OCI-M2 (cell line): ENCODE measurements around the gene LINGO4.
"Not testable (repeated sequence)": the region's sequence is repeated elsewhere in the genome, so short reads cannot be mapped to it uniquely, and the experiment has no call there.

Experiments
- DNase-seq: peaks from one replicate; lab custom pipeline; 2025; ENCODE audit not compliant: unreplicated experiment; lab: John Stamatoyannopoulos, UW

The LINGO4 gene

DNA sequence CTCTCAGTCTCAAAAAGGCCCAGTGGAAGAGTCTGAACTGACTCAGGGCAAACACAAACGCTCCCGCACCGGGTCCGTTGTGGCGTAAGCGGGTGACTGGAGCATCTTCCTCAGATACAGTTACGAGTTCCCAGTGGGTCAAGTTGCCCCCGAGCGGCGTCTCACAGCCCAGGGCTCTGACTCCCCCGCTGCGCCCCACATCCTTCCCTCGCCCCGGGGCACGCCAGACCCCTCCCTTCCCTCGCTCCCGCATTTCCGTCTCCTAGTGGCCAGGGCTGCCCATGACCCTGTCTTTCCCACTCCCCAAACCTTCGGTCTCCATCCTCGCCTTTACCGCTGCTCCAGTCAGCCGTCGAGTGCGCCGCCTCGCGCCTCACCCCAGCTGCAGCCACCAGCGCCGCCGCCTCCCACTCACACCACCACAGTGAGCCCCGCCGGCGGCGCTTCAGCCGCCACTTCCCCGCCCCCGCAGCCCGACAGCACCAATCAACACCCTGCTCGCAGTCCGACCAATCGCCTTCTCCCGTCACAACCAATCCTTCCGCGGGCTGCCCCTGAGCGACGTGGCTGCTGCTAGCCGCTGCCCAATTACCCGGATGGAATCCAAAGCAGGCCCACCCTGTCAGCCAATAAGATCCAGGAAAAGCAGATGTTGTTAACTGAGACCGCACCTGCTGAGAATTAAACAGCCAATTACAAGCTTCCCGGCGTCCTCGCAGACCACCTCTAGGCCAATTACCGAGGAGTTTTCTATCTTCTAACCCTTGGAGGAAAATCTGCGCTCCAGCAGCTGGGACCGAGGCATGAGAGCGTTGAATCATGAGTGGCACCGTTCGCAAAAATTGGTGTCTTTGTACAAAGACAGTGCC lies 14.9 kb downstream of the LINGO4 start, which contains the start of gene TDRKH:
TSS of gene TDRKH (minus strand) at position 430 of the 869 bp plus-strand sequence. CDS start 7,478 bp downstream, outside the sequence.
- DNase-seq, result peak; percentile 88

DNA sequence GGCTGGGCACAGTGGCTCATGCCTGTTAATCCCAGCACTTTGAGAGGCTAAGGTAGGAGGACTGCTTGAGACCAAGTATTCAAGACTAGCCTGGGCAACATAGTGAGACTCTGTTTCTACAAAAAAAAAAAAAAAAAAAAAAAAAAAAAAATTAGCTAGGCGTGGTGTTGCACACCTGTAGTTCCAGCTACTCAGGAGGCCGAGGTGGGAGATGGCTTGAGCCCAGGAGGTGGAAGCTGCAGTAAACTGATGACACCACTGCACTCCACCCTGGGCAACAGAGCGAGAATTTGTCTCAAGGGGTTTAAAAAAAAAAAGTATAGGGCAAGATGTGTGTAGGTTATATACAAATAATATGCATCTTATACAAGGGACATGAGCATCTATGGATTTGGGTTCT lies 17.5 kb downstream of the LINGO4 start:
- DNase-seq, result no peak

DNA sequence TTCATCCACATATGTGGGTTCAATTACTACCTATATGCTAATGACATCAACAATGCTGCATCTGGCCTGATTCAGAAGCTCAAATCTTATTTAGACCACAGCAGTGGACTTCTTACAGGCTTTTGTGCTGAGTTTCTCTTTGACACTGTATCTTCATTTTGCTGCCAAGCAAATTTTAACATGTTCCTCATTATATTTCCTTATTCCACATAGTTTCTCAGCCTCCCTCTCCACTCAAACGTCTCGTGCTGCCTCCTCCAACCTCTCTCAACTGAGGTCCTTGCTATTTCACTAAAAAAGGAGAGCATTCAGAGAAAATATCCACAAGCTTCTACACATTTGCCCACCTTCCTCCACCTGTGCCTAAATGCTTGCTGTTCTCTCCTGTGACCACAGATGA lies 21.4 kb downstream of the LINGO4 start:
- no peak for DNase-seq

DNA sequence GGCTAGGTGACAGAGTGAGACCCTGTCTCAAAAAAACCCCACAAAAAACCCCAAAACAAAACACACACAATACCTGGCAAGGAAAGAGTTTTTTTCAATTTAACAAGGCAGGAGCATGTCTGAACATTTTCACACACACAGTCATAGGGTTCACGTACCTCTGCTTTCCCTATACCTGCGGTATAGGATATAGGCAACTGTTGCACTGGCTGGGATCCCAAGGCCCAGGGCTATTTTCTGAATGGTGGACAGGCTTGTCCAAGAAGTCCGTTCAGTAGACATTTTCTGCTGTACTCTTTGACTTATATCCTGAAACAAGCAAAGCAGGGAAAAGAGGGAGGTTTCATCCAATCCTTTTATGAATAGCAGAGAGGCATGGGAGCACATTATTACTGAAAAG lies 22.5 kb downstream of the LINGO4 start:
- DNase-seq, result no peak

DNA sequence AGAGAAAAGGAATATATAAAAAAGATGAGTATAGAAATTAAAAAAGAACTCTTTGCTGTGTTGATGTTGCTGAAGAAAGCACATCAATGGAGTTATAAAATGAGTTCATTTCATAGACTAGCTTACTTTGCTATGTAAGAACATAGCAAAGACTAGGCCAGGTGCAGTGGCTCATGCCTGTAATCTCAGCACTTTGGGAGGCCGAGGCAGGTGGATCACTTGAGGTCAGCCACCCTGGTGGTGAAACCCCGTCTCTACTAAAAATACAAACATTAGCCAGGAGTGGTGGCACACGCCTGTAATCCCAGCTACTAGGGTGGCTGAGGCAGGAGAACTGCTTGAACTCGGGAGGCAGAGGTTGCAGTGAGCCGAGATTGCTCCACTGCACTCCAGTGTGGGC lies 23.2 kb downstream of the LINGO4 start:
- not testable (repeated sequence) for DNase-seq

DNA sequence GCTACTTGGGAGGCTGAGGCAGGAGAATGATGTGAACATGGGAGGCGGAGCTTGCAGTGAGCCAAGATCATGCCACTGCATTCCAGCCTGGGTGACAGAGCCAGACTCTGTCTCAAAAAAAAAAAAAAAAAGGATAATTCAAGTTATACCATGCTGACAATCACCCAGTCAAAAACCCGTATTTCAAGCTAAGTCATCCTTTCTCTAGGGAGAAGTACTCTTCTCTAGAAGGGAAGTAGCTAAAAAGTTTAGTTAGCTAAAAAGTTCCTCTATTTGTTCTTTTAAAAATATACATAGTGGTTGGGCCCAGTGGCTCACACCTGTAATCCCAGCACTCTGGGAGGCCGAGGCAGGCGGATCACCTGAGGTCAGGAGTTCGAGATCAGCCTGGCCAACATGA lies 24.5 kb downstream of the LINGO4 start:
- not testable (repeated sequence) for DNase-seq

DNA sequence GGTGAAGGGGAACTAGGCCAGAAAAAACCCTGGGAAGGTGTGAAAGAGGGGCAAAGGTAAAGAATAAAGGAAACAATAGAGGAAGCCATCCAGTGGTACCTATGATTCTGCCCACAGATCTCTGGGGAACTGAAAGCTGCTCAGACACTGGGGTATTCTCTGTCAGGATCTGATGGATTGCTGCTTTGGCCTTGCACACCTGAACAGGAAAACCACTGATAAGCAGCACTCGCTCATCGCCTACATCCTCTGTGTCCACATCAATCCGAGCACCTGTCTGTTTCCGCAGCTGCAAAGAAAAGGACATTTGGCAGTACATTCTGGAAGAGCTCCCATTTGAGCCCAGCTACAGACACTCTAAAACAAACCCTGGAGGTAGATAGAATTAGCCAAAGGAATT lies 25.4 kb downstream of the LINGO4 start:
- DNase-seq, result no peak

DNA sequence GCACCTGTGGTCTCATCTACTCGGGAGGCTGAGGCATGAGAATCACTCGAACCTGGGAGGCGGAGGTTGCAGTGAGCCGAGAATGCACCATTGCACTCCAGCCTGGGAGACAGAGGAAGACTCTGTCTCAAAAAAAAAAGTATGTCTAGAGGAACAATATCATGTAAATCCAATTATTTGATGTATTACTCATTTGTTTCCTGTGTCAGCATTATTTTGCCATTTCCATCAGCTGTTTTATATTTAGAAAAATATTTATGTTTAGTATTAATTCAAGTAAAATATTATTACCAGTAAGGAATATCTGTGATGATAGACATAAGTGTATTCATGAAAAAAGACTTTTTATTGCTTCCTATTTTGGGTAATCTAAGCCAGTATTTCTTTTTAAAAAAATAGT lies 27.9 kb downstream of the LINGO4 start:
- DNase-seq, result no peak

DNA sequence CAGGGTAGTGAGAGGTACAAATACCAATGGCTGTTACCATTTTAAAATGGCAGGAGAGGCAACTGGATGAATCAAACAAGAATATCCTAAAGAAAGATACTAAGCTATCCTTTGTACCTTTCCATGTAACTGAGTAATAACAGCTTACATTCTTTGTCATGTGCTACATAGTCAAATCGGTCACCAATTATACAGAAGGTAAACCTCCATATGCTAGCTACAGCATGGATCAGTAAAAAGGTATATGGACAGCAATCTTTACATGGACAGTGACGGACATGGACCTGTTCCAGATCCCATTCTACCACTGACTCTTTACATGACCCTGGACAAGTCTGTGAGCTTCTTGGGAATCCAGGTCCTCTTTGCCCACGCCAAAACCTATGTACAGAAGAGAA lies 28.6 kb downstream of the LINGO4 start:
- no peak for DNase-seq

DNA sequence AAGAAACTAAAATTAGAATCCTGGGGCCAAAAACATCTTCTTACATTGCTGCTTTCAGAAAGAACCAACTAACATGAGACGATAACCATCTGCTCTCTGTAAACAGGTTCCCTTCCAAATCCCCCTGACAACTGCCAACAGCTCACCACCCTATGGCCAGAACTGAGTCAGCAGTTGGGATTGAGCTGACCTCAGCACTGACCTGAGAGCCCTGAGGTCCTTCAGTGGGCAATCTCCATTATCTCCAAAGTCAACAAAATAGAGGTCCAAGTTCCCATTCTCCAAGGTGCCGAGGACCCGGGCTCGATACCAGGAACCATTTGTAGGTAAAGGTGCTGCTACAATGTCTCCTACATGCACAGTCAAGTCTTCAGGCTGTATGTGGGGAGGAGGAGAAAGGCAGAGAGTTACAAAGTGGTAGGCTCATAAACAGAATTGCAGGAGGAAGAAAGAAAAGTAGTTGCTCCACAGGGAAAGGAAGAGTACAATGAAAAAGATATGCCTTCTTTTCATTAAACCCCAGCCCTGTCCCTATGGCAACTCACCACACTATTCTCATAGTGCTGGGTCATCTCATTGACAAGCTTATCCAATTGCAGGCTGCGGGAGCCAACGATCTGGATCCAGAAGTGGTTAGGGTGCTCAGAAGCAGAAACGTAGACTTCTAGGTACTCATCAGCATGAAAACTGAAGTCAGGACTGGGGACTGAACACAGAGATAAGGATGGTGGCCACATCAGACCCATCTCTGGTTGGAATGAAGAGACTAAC lies 29.1 kb downstream of the LINGO4 start:
- no peak for DNase-seq

DNA sequence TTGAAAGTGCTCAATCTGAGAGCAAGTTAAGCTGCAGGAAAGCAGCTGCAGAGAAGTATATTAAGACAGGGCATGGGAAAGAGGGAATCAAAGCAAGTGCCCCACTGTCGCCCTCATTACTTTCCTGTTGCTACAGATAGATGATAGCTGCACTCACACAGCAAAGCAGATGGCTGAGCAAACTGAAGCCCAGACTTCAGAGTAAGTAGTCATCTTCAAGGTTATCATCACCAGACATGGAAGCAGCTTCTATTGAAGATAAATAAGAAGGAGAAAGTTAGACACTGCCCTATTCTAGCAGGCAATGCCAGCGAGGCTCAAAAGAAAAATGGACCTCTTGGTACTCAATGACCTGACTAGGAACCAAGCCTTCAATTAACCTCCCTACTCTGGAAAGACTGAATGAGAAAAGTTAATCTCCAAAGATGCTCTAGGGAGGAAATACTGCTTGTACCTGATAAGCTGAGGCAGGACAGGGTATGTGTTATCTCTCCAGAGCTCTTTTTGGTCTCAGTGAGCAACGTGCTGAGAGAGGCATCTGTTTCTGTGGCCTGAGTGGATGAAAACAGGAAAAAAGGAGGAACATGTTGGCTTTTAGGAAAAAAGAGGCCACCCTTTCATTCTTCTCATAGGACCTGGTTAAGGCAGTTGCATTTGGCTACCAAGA lies 30.8 kb downstream of the LINGO4 start:
- DNase-seq, result peak; percentile 68

DNA sequence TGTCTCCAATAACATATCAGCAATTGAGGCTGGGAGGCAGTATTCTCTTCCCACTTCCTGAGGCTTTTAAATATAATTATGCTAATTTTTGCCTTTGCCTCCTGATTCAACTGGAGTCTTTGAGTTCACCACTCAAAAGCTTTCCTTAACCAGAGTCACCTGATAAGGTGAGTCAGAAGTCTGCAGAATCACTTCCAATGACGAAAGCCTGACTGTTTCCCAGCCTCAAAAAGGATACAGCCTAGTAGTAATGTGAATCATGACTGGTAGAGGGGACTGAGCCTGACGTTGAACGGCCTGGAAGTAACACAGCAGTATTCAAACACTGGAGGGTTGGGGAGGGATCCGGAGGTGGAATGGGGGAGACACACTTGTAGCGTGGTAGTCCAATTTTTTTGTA lies 31.5 kb downstream of the LINGO4 start:
- DNase-seq, result no peak

DNA sequence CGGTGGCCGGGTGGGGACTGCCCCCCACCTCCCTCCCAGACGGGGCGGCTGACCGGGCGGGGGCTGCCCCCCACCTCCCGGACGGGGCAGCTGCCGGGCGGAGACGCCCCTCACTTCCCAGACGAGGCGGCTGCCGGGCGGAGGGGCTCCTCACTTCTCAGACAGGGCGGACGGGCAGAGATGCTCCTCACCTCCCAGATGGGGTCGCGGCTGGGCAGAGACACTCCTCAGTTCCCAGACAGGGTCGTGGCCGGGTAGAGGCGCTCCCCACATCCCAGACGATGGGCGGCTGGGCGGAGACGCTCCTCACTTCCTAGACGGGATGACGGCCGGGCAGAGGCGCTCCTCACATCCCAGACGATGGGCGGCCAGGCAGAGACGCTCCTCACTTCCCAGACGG lies 35.9 kb downstream of the LINGO4 start:
- not testable (repeated sequence) for DNase-seq

DNA sequence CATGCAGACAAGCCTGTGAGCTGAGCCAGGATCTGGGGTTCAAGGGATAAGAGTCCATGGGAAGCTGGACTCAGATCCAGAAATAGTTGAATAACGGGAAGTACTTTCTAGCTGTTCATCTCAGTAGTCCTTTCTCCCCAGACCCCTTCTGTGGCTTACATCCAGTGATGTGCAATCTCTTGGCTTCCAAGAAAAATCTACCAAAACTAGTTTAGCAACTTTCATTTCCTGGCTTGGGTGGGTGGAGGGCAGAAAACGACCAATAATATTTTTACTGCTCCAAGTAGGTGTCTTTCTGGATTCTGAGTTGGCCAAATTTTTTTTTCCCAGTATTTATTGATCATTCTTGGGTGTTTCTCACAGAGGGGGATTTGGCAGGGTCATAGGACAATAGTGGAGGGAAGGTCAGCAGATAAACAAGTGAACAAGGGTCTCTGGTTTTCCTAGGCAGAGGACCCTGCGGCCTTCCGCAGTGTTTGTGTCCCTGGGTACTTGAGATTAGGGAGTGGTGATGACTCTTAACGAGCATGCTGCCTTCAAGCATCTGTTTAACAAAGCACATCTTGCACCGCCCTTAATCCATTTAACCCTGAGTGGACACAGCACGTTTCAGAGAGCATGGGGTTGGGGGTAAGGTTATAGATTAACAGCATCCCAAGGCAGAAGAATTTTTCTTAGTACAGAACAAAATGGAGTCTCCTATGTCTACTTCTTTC lies 36.7 kb downstream of the LINGO4 start:
- DNase-seq, result not testable (repeated sequence)

DNA sequence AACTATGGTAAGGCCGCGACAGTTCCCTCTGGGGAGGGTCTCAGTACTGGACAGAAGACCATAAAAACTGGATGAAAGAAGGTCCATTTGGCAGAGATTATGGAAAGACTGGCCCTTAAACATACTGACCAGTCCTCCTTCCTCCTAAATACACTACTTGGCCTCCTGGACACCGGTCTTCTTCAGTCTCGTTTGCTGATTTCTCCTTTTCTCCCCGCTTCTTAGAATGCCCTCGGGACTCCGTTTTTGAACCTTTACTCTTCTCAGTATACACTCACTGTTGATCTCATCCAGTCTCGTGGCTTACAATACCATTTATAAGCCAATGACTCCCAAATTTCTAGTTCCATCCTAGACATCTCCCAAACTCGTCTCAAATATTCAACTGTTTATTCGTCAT lies 41.2 kb downstream of the LINGO4 start:
- no peak for DNase-seq

DNA sequence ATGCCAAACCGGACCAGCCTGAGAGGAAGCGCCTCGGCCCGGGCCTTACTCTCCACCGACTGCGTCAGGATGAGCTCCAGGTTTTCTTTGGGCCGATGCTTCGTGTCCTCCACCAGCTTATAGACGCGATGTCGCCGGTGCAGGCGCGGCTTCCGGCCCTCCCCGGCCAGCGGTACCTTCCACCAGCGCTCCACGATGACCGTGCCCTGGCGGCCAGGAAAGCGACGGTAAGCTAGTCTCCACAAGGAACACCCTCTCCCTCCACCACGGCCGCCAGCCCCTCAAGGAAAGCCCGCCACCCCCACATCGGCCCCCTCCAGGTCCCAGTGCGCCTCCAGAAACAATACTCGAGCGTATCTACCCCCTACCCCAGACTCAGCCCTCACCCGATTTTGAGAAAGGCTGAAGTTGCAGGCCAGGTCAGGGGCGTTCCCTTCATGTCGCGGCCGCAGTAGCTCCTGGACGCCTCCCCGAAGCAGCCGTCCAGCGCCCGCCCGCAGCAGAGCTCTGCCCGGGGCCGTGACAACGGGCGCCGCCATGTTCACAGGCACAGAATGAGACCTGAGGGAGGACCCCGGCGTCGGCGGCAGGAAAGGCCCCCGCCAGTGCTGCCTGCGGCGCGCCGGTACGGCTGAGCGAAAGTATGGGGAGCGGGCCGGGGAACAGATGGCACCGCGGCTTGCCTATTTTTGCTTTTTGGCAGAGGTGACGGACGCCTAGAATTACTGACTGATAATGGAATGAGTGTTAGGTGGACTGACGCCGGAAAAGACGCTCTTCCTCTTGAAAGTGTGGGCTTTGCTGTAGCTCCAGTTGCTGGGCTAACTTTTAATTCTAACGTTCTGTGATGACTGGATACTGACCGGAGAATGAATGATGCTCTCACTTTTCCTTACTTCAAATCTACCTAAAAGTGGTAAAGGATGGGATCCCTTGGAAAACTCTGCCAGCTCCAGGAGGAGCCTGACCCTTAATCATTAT lies 42.0 kb downstream of the LINGO4 start, which contains the start of gene MRPL9:
TSS of gene MRPL9 (minus strand) at position 556 of the 981 bp plus-strand sequence. CDS start at position 539, 17 bp downstream.
- peak; percentile 18 for DNase-seq

DNA sequence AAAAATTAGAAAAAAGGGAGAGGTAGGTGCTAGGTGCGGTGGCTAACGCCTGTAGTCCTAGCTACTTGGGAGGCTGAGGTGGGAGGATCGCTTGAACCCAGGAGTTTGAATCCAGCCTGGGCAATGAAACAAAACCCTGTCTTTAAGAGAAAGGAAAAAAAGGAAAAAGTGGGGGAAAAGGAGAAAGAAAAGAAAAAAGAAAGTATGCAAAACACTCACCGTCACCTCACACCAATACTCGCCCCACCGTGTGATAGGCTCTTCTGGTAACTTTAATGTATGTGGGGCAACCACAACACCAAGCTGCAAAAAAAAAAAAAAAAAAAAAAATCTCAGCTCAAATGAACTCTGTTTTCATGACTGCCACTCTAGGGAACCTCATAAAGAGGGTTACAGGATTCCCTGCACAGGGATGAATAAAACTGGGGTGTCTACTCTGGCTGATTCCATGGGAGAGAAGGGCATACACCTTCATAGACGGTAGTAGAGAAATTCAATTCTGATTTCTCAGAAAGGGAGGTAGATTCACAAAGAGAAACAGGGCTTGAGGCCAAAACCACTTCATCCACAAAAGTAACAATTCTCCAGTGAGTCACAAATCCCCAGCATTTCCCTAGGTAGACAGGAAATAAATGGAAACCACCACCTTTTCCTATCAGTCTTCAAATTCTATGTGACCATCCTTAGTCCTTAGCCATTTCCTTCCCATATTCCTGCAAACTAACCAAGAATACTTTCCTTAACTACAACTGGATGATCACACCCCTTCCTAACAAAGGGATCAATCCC lies 44.4 kb downstream of the LINGO4 start:
- no peak for DNase-seq

DNA sequence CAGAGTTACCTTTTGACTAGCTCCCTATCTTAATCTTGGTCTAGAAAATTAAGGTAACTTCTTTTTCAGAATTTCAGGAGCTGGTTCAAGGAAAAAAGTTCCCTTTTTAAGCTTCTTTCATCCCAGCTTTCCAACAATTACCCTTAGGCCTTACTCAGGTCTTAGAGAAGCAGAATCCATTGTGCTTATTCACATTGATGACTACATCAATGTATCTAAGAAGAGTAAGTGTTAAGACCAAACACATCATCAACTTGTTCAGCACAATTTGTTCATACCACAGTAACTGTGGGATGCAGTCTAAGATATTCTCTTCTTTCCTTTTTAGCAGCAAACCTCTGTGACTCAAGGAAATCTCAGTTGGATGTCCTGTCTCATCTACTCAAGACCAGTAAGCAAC lies 46.0 kb downstream of the LINGO4 start:
- no peak for DNase-seq

DNA sequence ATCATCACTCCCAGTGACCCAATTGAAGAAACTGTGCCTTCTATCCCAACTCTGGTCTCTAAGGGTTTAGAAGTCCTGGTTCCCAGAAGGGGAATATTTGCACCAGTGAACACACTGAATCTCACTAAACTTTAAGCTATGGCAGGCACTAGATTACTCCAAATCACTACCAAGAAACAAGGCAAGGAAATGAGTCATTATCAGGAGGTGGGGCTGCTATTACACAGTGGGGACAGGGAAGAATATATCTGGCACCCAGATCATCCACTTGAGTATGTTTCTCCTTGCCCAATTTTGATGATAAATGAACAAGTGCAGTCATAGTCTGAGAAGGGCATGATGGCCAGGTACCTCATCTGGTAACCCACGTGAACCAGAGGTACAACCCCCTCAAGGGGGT lies 48.9 kb downstream of the LINGO4 start:
- no peak for DNase-seq
